H9 (cell line): Measurements from ENCODE around the gene PRKRA. TPM values are rescaled to one million over a fixed set of nuclear protein-coding genes. Genes with fewer than 3 reads are reported as not detected.

Source experiments
- DNase-seq: peaks from one replicate; pipeline ENCODE4 v3.0.0-alpha.2; 2017
- H2AFZ ChIP-seq: one replicate; pipeline ENCODE4 v1.6.1; 2013; ENCODE audit warnings: mild to moderate bottlenecking, low read length, control low read depth, moderate library complexity
- H2AK5ac ChIP-seq: 2 replicates; pipeline ENCODE4 v1.6.1; 2013; ENCODE audit warnings: low read length, control low read depth, mixed read lengths; ENCODE audit not compliant: insufficient read length
- H2BK120ac ChIP-seq: one replicate; pipeline ENCODE4 v1.6.1; 2013; ENCODE audit warnings: low read depth, mild to moderate bottlenecking, low read length, control low read depth, inconsistent platforms; ENCODE audit not compliant: poor library complexity, severe bottlenecking
- H2BK12ac ChIP-seq: 2 replicates; pipeline ENCODE4 v1.6.1; 2013; ENCODE audit warnings: low read length, control low read depth, mixed read lengths, low read depth; ENCODE audit not compliant: insufficient read length
- H2BK15ac ChIP-seq: 2 replicates; pipeline ENCODE4 v1.6.1; 2013; ENCODE audit warnings: low read depth, low read length, control low read depth
- H2BK20ac ChIP-seq: one replicate; pipeline ENCODE4 v1.6.1; 2013; ENCODE audit warnings: low read depth, mild to moderate bottlenecking, low read length, control low read depth, inconsistent platforms; ENCODE audit not compliant: poor library complexity, severe bottlenecking
- H2BK5ac ChIP-seq: 2 replicates; pipeline ENCODE4 v1.6.1; 2013; ENCODE audit warnings: low read length, control low read depth, mixed read lengths; ENCODE audit not compliant: insufficient read length
- H3K14ac ChIP-seq: 2 replicates; pipeline ENCODE4 v1.6.1; 2013; ENCODE audit warnings: low read length, control low read depth; ENCODE audit not compliant: insufficient read depth
- H3K18ac ChIP-seq: 2 replicates; pipeline ENCODE4 v1.6.1; 2013; ENCODE audit warnings: low read depth, mild to moderate bottlenecking, mixed read lengths, low read length, control low read depth; ENCODE audit not compliant: insufficient read length
- H3K23ac ChIP-seq: 2 replicates; pipeline ENCODE4 v1.6.1; 2013; ENCODE audit warnings: low read length, control low read depth, mixed read lengths, low read depth; ENCODE audit not compliant: insufficient read length
- H3K23me2 ChIP-seq: 2 replicates; pipeline ENCODE4 v1.6.1; 2013; ENCODE audit warnings: low read depth, mild to moderate bottlenecking, mixed read lengths, low read length, control low read depth; ENCODE audit not compliant: insufficient read length, poor library complexity, severe bottlenecking
- H3K27ac ChIP-seq: 2 replicates; pipeline ENCODE4 v1.5.1; 2013; ENCODE audit warnings: low read length, control low read depth, mixed read lengths, low read depth; ENCODE audit not compliant: insufficient read length
- H3K27me3 ChIP-seq: 2 replicates; pipeline ENCODE4 v1.6.1; 2013; ENCODE audit warnings: low read length, control low read depth, inconsistent platforms; ENCODE audit not compliant: insufficient read depth
- H3K4ac ChIP-seq: 2 replicates; pipeline ENCODE4 v1.6.1; 2013; ENCODE audit warnings: low read depth, mild to moderate bottlenecking, control low read depth, inconsistent platforms, low read length, moderate library complexity
- H3K4me1 ChIP-seq: 2 replicates; pipeline ENCODE4 v1.6.1; 2013; ENCODE audit warnings: low read length, control low read depth, inconsistent platforms; ENCODE audit not compliant: insufficient read depth
- H3K4me2 ChIP-seq: 2 replicates; pipeline ENCODE4 v1.6.1; 2013; ENCODE audit warnings: low read length, control low read depth, mixed read lengths; ENCODE audit not compliant: insufficient read length, insufficient read depth
- H3K56ac ChIP-seq: 2 replicates; pipeline ENCODE4 v1.6.1; 2013; ENCODE audit warnings: low read depth, mild to moderate bottlenecking, mixed read lengths, low read length, control low read depth; ENCODE audit not compliant: insufficient read length
- H3K79me1 ChIP-seq: 2 replicates; pipeline ENCODE4 v1.6.1; 2013; ENCODE audit warnings: low read depth, mild to moderate bottlenecking, moderate library complexity, low read length, control low read depth, inconsistent platforms; ENCODE audit not compliant: insufficient read depth, poor library complexity, severe bottlenecking
- H3K79me2 ChIP-seq: 2 replicates; pipeline ENCODE4 v1.6.1; 2013; ENCODE audit warnings: low read length, control low read depth, inconsistent platforms; ENCODE audit not compliant: insufficient read depth
- H3K9ac ChIP-seq: 2 replicates; pipeline ENCODE4 v1.6.1; 2013; ENCODE audit warnings: low read length, control low read depth, mixed read lengths; ENCODE audit not compliant: insufficient read length; ENCODE audit errors: extremely low read depth
- H3K9me3 ChIP-seq: one replicate; pipeline ENCODE4 v1.6.1; 2013; ENCODE audit warnings: low read depth, low read length, inconsistent platforms; ENCODE audit not compliant: control insufficient read depth
- H3T11ph ChIP-seq: one replicate; pipeline ENCODE4 v1.6.1; 2013; ENCODE audit warnings: mild to moderate bottlenecking, low read length, control low read depth, inconsistent platforms
- H4K20me1 ChIP-seq: one replicate; pipeline ENCODE4 v1.6.1; 2013; ENCODE audit not compliant: control insufficient read depth, insufficient read length, insufficient read depth
- H4K5ac ChIP-seq: 2 replicates; pipeline ENCODE4 v1.6.1; 2013; ENCODE audit warnings: low read depth, mild to moderate bottlenecking, mixed read lengths, low read length, control low read depth; ENCODE audit not compliant: insufficient read length
- H4K8ac ChIP-seq: replicated peaks from 2 replicates; pipeline ENCODE4 v1.6.1; 2013; ENCODE audit warnings: low read length, control low read depth, mixed read lengths, low read depth; ENCODE audit not compliant: insufficient read length
- H4K91ac ChIP-seq: 2 replicates; pipeline ENCODE4 v1.6.1; 2013; ENCODE audit warnings: low read depth, mild to moderate bottlenecking, moderate library complexity, mixed read lengths, low read length, control low read depth; ENCODE audit not compliant: insufficient read length
- H3K27ac Mint-ChIP-seq, 3 experiments: 2 replicates in 2 of 3; 3 replicates in 1 of 3; pipeline ENCODE4 v1.8.0; 2020 to 2021; ENCODE audit warnings: mixed read lengths in 3 of 3, mild to moderate bottlenecking in 1 of 3, moderate library complexity in 1 of 3
- H3K27me3 Mint-ChIP-seq: 2 replicates; pipeline ENCODE4 v1.8.0; 2021; ENCODE audit warnings: low read depth, mild to moderate bottlenecking, moderate library complexity, mixed read lengths
- H3K36me3 Mint-ChIP-seq, 3 experiments: 2 replicates in 2 of 3; 3 replicates in 1 of 3; pipeline ENCODE4 v1.8.0; 2020 to 2021; ENCODE audit warnings: low read depth in 3 of 3, mixed read lengths in 3 of 3; ENCODE audit not compliant: insufficient read depth in 1 of 3
- H3K4me1 Mint-ChIP-seq, 2 experiments: 2 replicates each; pipeline ENCODE4 v1.8.0; 2020; ENCODE audit warnings: mixed read lengths in 2 of 2
- H3K4me3 Mint-ChIP-seq, 2 experiments: 2 replicates in 1 of 2; 3 replicates in 1 of 2; pipeline ENCODE4 v1.8.0; 2020 to 2021; ENCODE audit warnings: mild to moderate bottlenecking in 2 of 2, mixed read lengths in 2 of 2, moderate library complexity in 1 of 2
- H3K9me3 Mint-ChIP-seq, 2 experiments: 2 replicates in 1 of 2; 3 replicates in 1 of 2; pipeline ENCODE4 v1.8.0; 2020; ENCODE audit warnings: mild to moderate bottlenecking in 2 of 2, mixed read lengths in 2 of 2, moderate library complexity in 1 of 2
- WGBS: extraction: QIAGEN DNeasy Blood & Tissue Kit; methylation state at CpG from one replicate; pipeline ENCODE4 v1.1.7; 2013; ENCODE audit warnings: missing lambda C conversion rate, low lambda C conversion rate, mixed read lengths; ENCODE audit not compliant: insufficient read length; ENCODE audit errors: extremely low coverage; 5-methylcytosine and 5-hydroxymethylcytosine counted together
- total RNA-seq: library from RNA; stranded (reverse); gene quantifications from 2 replicates; pipeline ENCODE4 v1.2.1, GENCODE V29; 2021
- TF ChIP-seq, protein P1 (sequence below): fragments of 200-600 bp; sonication (generic); conservative IDR thresholded peaks from 3 replicates; pipeline ENCODE4 v1.8.0; 2021; ENCODE audit warnings: antibody characterized with exemption, mild to moderate bottlenecking

Gene PRKRA
- total RNA-seq, 1 experiment from 2014 or later: 61.5 TPM

GRCh38 chr2:178478130-178478438 lies 27.1 kb upstream of the PRKRA start:
- Histone ChIP-seq H3K27ac (no peak overlapping the region), H3K4me2 (peak overlapping the region; percentile 98), H2BK5ac (no peak overlapping the region), H2AK5ac (no peak overlapping the region), H3K27me3 (no peaks in the 10 kb centered on the region), H3K23me2 (peaks cover 11% of the 10 kb centered on the region), H2BK15ac (no peak overlapping the region), H3K18ac (peak overlapping the region; percentile 83), H3K79me1 (no peaks in the 10 kb centered on the region), H4K20me1 (no peaks in the 10 kb centered on the region), H2AFZ (peak overlapping the region; percentile 96), H2BK12ac (no peak overlapping the region), H3K9me3 (no peaks in the 10 kb centered on the region), H3K23ac (no peak overlapping the region), H2BK120ac (no peak overlapping the region), H3T11ph (no peak overlapping the region), H3K4ac (no peak overlapping the region), H4K8ac (no peak overlapping the region), H3K4me1 (peaks cover 3% of the 10 kb centered on the region; the same call in 1 of the 2 replicates), H3K79me2 (peaks cover 3% of the 10 kb centered on the region; the same call in 1 of the 2 replicates), H4K5ac (peak overlapping the region; percentile 12), H2BK20ac (no peak overlapping the region), H3K56ac (no peak overlapping the region), H3K9ac (peak overlapping the region; percentile 85), H3K14ac (peak overlapping the region; percentile 82; the same call in 1 of the 2 replicates), H4K91ac (no peak overlapping the region)
- no peaks in the 10 kb centered on the region for H3K36me3 Mint-ChIP-seq
- peak overlapping the region; percentile 91 to 97 for H3K4me3 Mint-ChIP-seq
- peaks cover 20 to 31% of the 10 kb centered on the region in 2 experiments for H3K4me1 Mint-ChIP-seq
- H3K9me3 Mint-ChIP-seq: no peaks in the 10 kb centered on the region; a peak in 1 of 5 replicates
- no CpG with 5 or more reads among the region's 10 CpGs for WGBS
- TF ChIP-seq, protein P1, sequence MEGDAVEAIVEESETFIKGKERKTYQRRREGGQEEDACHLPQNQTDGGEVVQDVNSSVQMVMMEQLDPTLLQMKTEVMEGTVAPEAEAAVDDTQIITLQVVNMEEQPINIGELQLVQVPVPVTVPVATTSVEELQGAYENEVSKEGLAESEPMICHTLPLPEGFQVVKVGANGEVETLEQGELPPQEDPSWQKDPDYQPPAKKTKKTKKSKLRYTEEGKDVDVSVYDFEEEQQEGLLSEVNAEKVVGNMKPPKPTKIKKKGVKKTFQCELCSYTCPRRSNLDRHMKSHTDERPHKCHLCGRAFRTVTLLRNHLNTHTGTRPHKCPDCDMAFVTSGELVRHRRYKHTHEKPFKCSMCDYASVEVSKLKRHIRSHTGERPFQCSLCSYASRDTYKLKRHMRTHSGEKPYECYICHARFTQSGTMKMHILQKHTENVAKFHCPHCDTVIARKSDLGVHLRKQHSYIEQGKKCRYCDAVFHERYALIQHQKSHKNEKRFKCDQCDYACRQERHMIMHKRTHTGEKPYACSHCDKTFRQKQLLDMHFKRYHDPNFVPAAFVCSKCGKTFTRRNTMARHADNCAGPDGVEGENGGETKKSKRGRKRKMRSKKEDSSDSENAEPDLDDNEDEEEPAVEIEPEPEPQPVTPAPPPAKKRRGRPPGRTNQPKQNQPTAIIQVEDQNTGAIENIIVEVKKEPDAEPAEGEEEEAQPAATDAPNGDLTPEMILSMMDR: no peak
- H3K27ac Mint-ChIP-seq: peak overlapping the region; percentile 86 to 98 (median 97)
- DNase-seq: no peak
- no peaks in the 10 kb centered on the region; the same call in 1 of the 2 replicates for H3K27me3 Mint-ChIP-seq
